Gastrocnemius medialis (tissue), 4 donors: Measurements from ENCODE around the gene RAB4A. TPM values are rescaled to one million over a fixed set of nuclear protein-coding genes. Genes with fewer than 3 reads are reported as not detected.

ENCODE experiments used
- ATAC-seq, 2 donors: fragments of 150-250 bp; one replicate each; pipeline ENCODE4 v1.9.1; 2016
- DNase-seq, 2 donors: peaks; one replicate each; pipeline ENCODE4 v3.0.0-alpha.2; 2019
- H3K27ac ChIP-seq, 4 donors: fragments of 200-600 bp; sonication (generic); 1 replicate in 1 of 4; 2 replicates in 3 of 4; pipeline ENCODE4 v1.5.1; 2016 to 2018; ENCODE audit warnings: mild to moderate bottlenecking in 2 of 4, moderate library complexity in 1 of 4
- H3K27me3 ChIP-seq, 3 donors: fragments of 200-600 bp; sonication (generic) in 2 of 3; 1 replicate in 1 of 3; 2 replicates in 2 of 3; pipeline versions ENCODE4 v1.5.1 to v1.6.0; 2016 to 2019; ENCODE audit warnings: mild to moderate bottlenecking in 1 of 3, moderate library complexity in 1 of 3
- H3K36me3 ChIP-seq, 2 donors: fragments of 200-600 bp; sonication (generic) in 1 of 2; one replicate each; pipeline ENCODE4 v1.5.1; 2017 to 2018
- H3K4me1 ChIP-seq, 2 donors: fragments of 200-600 bp; sonication (generic) in 1 of 2; one replicate each; pipeline ENCODE4 v1.5.1; 2016 to 2017; ENCODE audit warnings: mild to moderate bottlenecking in 2 of 2
- H3K4me3 ChIP-seq, 4 donors: fragments of 200-600 bp; sonication (generic) in 3 of 4; 1 replicate in 1 of 4; 2 replicates in 3 of 4; pipeline ENCODE4 v1.5.1; 2016 to 2019; ENCODE audit warnings: mild to moderate bottlenecking in 2 of 4
- H3K9me3 ChIP-seq, 3 donors: fragments of 200-600 bp; sonication (generic) in 2 of 3; 1 replicate in 1 of 3; 2 replicates in 2 of 3; pipeline ENCODE4 v1.5.1; 2016 to 2019
- POLR2A ChIP-seq, 2 donors: fragments of 450-650 bp; IDR thresholded peaks; one replicate each; pipeline ENCODE4 v1.6.1; 2017; ENCODE audit warnings: antibody characterized with exemption in 2 of 2, mild to moderate bottlenecking in 2 of 2, moderate library complexity in 2 of 2
- in situ Hi-C, 4 donors: fragments of 200-750 bp; cut with MboI; loops; one replicate each; pipeline versions ENCODE4 v1.15.0 to v1.8.0; 2017; ENCODE audit warnings: low sequenced_read_pairs in 4 of 4
- intact Hi-C: fragments of 100-400 bp; cut with DNase I; formaldehyde crosslinking; loops from one replicate; pipeline ENCODE4 v1.15.1; 2023; ENCODE audit warnings: low total_unique reads
- total RNA-seq, 4 donors: library from RNA; depleted of rRNA; stranded (reverse); fragments of >200 nt; gene quantifications; one replicate each; pipeline versions ENCODE4 v1.1.0 to v1.2.3, GENCODE V29; 2016
- TF ChIP-seq, protein P1 (sequence below), 5 experiments: fragments of 450-650 bp in 3 of 5; fragments of 200-600 bp in 2 of 5; sonication (generic) in 2 of 5; IDR thresholded peaks in 4 of 5; conservative IDR thresholded peaks in 1 of 5; 1 replicate in 4 of 5; 2 replicates in 1 of 5; pipeline ENCODE4 v1.5.1; 2016 to 2019; ENCODE audit warnings: antibody characterized with exemption in 5 of 5, mild to moderate bottlenecking in 3 of 5, moderate library complexity in 3 of 5

Gene RAB4A
- total RNA-seq, 4 donors from 2014 or later: 21.1 to 48.1 (median 29.2) TPM

- H3K4me3 ChIP-seq: peak overlapping the region in 2 of 4 donors; percentile 75 to 92
- in situ Hi-C loops: loop anchor here in 1 of 4 donors (10.0 kb wide), 1 partner anchor 69 kb away; the partner anchor contains the start of gene RAB4A
Measured at GRCh38 chr1:229344139-229344538, 73.2 kb downstream of the RAB4A start.

GRCh38 chr1:229344937-229345684 is 74.2 kb downstream of the RAB4A start:
- ATAC-seq (no peak), DNase-seq (no peak)
- Histone ChIP-seq H3K9me3 (no peaks in the 10 kb centered on the region), H3K36me3 (no peaks in the 10 kb centered on the region), H3K27ac (no peak overlapping the region), H3K27me3 (no peaks in the 10 kb centered on the region), H3K4me1 (peaks cover 6 to 15% of the 10 kb centered on the region in 2 donors), H3K4me3 (no peak overlapping the region)
- no peak for TF ChIP-seq POLR2A (IDR thresholded peaks at IDR 0.05)
- intact Hi-C loops: loop anchor here (5.0 kb wide), 1 partner anchor 73 kb away; the partner anchor contains the start of gene RAB4A
- in situ Hi-C loops: loop anchor here in 1 of 4 donors (10.0 kb wide), 1 partner anchor 70 kb away; the partner anchor contains the start of gene RAB4A

More at GRCh38 chr1:229344139-229344538, 73.2 kb downstream of the RAB4A start:
- H3K27ac ChIP-seq: no peak overlapping the region
- intact Hi-C loops: loop anchor here (5.0 kb wide), 1 partner anchor 72 kb away; the partner anchor contains the start of gene RAB4A
- H3K27me3 ChIP-seq: no peaks in the 10 kb centered on the region
- H3K36me3 ChIP-seq: no peaks in the 10 kb centered on the region
- peaks cover 6 to 15% of the 10 kb centered on the region in 2 donors for H3K4me1 ChIP-seq
- ATAC-seq: no peak
- DNase-seq: no peak
- TF ChIP-seq, protein P1, sequence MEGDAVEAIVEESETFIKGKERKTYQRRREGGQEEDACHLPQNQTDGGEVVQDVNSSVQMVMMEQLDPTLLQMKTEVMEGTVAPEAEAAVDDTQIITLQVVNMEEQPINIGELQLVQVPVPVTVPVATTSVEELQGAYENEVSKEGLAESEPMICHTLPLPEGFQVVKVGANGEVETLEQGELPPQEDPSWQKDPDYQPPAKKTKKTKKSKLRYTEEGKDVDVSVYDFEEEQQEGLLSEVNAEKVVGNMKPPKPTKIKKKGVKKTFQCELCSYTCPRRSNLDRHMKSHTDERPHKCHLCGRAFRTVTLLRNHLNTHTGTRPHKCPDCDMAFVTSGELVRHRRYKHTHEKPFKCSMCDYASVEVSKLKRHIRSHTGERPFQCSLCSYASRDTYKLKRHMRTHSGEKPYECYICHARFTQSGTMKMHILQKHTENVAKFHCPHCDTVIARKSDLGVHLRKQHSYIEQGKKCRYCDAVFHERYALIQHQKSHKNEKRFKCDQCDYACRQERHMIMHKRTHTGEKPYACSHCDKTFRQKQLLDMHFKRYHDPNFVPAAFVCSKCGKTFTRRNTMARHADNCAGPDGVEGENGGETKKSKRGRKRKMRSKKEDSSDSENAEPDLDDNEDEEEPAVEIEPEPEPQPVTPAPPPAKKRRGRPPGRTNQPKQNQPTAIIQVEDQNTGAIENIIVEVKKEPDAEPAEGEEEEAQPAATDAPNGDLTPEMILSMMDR (IDR thresholded peaks at IDR 0.05 in 4 of 5, conservative IDR thresholded peaks at IDR 0.05 in 1 of 5): no peak
- TF ChIP-seq POLR2A (IDR thresholded peaks at IDR 0.05): no peak
- H3K9me3 ChIP-seq: no peaks in the 10 kb centered on the region

DNA sequence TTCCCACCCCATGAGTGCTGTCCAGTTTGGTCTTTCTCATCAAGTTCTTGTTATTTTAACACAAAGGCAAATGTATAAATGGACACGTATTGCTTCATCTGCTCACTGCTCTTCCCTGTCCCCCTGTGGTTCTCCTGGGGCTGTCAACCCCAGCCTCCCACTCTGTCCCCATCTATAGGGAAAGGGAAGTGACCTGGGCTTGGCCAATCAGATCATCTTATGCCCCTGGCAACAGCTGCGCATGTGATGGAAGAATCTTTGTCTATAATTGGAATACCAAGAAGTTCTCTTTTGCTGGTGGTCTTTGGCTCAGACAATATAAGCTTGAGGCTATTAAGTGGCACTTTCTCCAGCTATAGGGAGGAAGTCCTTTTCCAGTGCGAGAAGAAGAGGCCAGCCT is 76.6 kb downstream of the RAB4A start:
- Histone ChIP-seq H3K9me3 (no peaks in the 10 kb centered on the region), H3K4me1 (peaks cover 0 to 7% of the 10 kb centered on the region in 2 donors), H3K4me3 (no peak overlapping the region), H3K36me3 (no peaks in the 10 kb centered on the region), H3K27ac (no peak overlapping the region), H3K27me3 (no peaks in the 10 kb centered on the region)
- ATAC-seq: no peak
- no peak for DNase-seq
- no peak for TF ChIP-seq POLR2A (IDR thresholded peaks at IDR 0.05)
- TF ChIP-seq, protein P1 (IDR thresholded peaks at IDR 0.05 in 4 of 5, conservative IDR thresholded peaks at IDR 0.05 in 1 of 5): no peak
- intact Hi-C loops (no loop called here), in situ Hi-C loops (loop anchor here in 1 of 4 donors (10.0 kb wide), 1 partner anchor 73 kb away; the partner anchor contains the start of gene RAB4A)

DNA sequence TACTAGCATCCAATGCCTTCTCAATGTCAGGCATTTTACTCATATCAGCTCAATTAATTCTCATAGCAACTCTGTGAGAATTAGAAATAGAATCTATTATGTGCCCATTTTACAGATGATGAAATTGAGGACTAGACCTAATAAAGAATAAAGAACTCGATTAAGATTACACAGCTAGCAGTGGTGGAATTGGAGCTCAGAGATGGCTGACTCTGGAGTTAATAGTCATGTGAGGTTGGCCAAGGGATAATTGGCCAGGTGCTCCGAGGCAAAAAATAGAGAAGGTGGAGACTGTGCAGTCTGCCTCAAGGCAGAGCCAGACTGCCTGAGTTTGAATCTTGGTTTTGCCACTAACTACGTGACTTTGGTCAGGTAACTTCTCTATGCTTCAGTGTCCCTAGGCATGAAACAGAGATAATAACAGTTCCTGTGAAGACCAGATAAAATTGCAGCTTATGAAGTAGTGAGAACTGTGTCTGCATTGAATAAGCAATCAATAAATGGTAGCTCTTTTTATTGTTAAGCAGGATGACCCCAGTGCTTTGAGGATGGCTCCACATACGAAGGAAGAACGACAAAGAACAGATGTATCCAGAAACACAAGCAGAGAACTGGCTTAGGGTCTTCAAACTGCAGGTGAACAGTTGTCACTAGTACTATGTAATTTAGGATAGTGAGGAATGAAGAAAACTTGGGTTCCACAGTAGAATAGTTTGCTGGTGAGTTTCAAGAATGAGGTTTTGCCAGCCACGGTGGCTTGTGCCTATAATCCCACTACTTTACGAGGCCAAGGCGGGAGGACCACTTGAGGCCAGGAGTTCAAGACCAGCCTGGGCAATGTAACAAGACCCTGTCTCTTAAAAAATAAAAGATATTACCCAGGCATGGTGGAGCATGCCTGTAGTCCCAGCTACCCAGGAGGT is 78.8 kb downstream of the RAB4A start:
- Histone ChIP-seq H3K9me3 (peaks cover 0 to 7% (median 0%) of the 10 kb centered on the region in 3 donors), H3K36me3 (no peaks in the 10 kb centered on the region), H3K4me1 (no peaks in the 10 kb centered on the region), H3K4me3 (no peak overlapping the region), H3K27me3 (no peaks in the 10 kb centered on the region), H3K27ac (no peak overlapping the region)
- intact Hi-C loops: no loop called here
- no peak for DNase-seq
- in situ Hi-C loops: loop anchor here in 1 of 4 donors (10.0 kb wide), 1 partner anchor 75 kb away; the partner anchor contains the start of gene RAB4A
- ATAC-seq: no peak
- TF ChIP-seq, protein P1 (IDR thresholded peaks at IDR 0.05 in 4 of 5, conservative IDR thresholded peaks at IDR 0.05 in 1 of 5): no peak
- no peak for TF ChIP-seq POLR2A (IDR thresholded peaks at IDR 0.05)
